Natural killer cell (primary cell): ENCODE measurements around the gene MIEN1. TPM values are rescaled to one million over a fixed set of nuclear protein-coding genes. Genes with fewer than 3 reads are reported as not detected.
"Not testable (repeated sequence)": the region's sequence is repeated elsewhere in the genome, so short reads cannot be mapped to it uniquely, and the experiment has no call there.

Experiments
- ATAC-seq, 3 donors: fragments of 150-1000 bp in 2 of 3; fragments of 200-7000 bp in 1 of 3; cut with Tn5 transposase; 1 replicate in 1 of 3; 2 replicates in 2 of 3; pipeline ENCODE4 v1.10.0; 2021; ENCODE audit warnings: mild to moderate bottlenecking in 2 of 3, moderate library complexity in 2 of 3
- DNase-seq, 2 donors: peaks; one replicate each; pipeline versions ENCODE4 v3.0.0 to v3.0.0-alpha.2; 2013 to 2021; ENCODE audit warnings: mixed read lengths in 1 of 2
- H3K27ac ChIP-seq: one replicate; pipeline ENCODE4 v1.5.1; 2013; ENCODE audit warnings: mild to moderate bottlenecking, low read length
- H3K27me3 ChIP-seq: one replicate; pipeline ENCODE4 v1.6.1; 2013; ENCODE audit warnings: low read length; ENCODE audit not compliant: control insufficient read depth, insufficient read depth
- H3K36me3 ChIP-seq: one replicate; pipeline ENCODE4 v1.6.1; 2013; ENCODE audit warnings: low read length; ENCODE audit not compliant: control insufficient read depth, insufficient read depth
- H3K4me1 ChIP-seq: one replicate; pipeline ENCODE4 v1.6.1; 2013; ENCODE audit warnings: low read length; ENCODE audit not compliant: control insufficient read depth, insufficient read depth
- H3K4me3 ChIP-seq: one replicate; pipeline ENCODE4 v1.5.1; 2013; ENCODE audit warnings: low read length
- H3K9me3 ChIP-seq: one replicate; pipeline ENCODE4 v1.6.1; 2013; ENCODE audit warnings: low read length; ENCODE audit not compliant: control insufficient read depth, insufficient read depth
- H3K27ac Mint-ChIP-seq, 2 donors: one replicate each; pipeline ENCODE4 v1.8.0; 2022; ENCODE audit warnings: mild to moderate bottlenecking in 2 of 2, mixed read lengths in 2 of 2, moderate library complexity in 1 of 2
- H3K27me3 Mint-ChIP-seq, 2 donors: one replicate each; pipeline ENCODE4 v1.8.0; 2022; ENCODE audit warnings: low read depth in 2 of 2, mixed read lengths in 2 of 2
- H3K36me3 Mint-ChIP-seq: one replicate; pipeline ENCODE4 v1.8.0; 2022; ENCODE audit warnings: mixed read lengths
- H3K4me1 Mint-ChIP-seq, 2 donors: one replicate each; pipeline ENCODE4 v1.8.0; 2022; ENCODE audit warnings: mixed read lengths in 2 of 2
- H3K4me3 Mint-ChIP-seq: one replicate; pipeline ENCODE4 v1.8.0; 2022; ENCODE audit warnings: mild to moderate bottlenecking, moderate library complexity, mixed read lengths
- H3K9me3 Mint-ChIP-seq, 2 donors: one replicate each; pipeline ENCODE4 v1.8.0; 2022; ENCODE audit warnings: mixed read lengths in 2 of 2
- CTCF ChIP-seq: fragments of 200-600 bp; IDR thresholded peaks from one replicate; pipeline ENCODE4 v1.8.0; 2022; ENCODE audit warnings: antibody characterized with exemption
- WGBS: methylation state at CpG from one replicate; pipeline ENCODE4 v1.1.7; 2013; ENCODE audit warnings: missing lambda C conversion rate; ENCODE audit not compliant: insufficient coverage; 5-methylcytosine and 5-hydroxymethylcytosine counted together
- intact Hi-C: fragments of 100-400 bp; cut with micrococcal nuclease; formaldehyde crosslinking; loops from one replicate; pipeline ENCODE4 v1.14.2; 2022
- total RNA-seq, 4 donors: library from RNA; stranded (reverse); fragments of 120-200 nt in 1 of 4; gene quantifications; one replicate each; pipeline versions ENCODE4 v1.2.3 to v1.2.4, GENCODE V29; 2013 to 2022

Gene MIEN1
- total RNA-seq, 3 donors from 2014 or later (not counting 1 experiment from before 2014, with no cell fraction given), result 48.8 to 55.2 (median 51.6) TPM

GRCh38 chr17:39765766-39766165 is 35.4 kb upstream of the MIEN1 start:
- intact Hi-C loops, result loop anchor here (2.0 to 5.0 kb wide), 2 partner anchors 19 to 557 kb away; no protein-coding TSS in a partner anchor
- H3K4me1 ChIP-seq, result peaks cover 75% of the 10 kb centered on the region
- no peaks in the 10 kb centered on the region for H3K27me3 Mint-ChIP-seq
- no peaks in the 10 kb centered on the region for H3K9me3 Mint-ChIP-seq
- peaks cover 68 to 75% of the 10 kb centered on the region in 2 donors for H3K4me1 Mint-ChIP-seq
- no peak overlapping the region for H3K4me3 ChIP-seq
- peak overlapping the region; percentile 72 for H3K27ac ChIP-seq
- H3K36me3 Mint-ChIP-seq, result peaks cover 14% of the 10 kb centered on the region
- 82% methylated on average over 18 of the region's 18 CpGs for WGBS
- H3K4me3 Mint-ChIP-seq, result peak overlapping the region; percentile 88
- H3K36me3 ChIP-seq, result peaks cover 55% of the 10 kb centered on the region
- DNase-seq (no peak), ATAC-seq (no peak)
- no peak for TF ChIP-seq CTCF
- H3K27me3 ChIP-seq, result no peaks in the 10 kb centered on the region
- H3K27ac Mint-ChIP-seq, result peak overlapping the region; percentile 94 to 98
- H3K9me3 ChIP-seq, result no peaks in the 10 kb centered on the region

- Mint-ChIP-seq H3K9me3 (no peaks in the 10 kb centered on the region), H3K36me3 (peaks cover 14% of the 10 kb centered on the region), H3K27me3 (no peaks in the 10 kb centered on the region), H3K4me3 (peak overlapping the region; percentile 88), H3K27ac (peak overlapping the region; percentile 94 to 98), H3K4me1 (peaks cover 62 to 69% of the 10 kb centered on the region in 2 donors)
- peaks cover 58% of the 10 kb centered on the region for H3K36me3 ChIP-seq
- no peaks in the 10 kb centered on the region for H3K27me3 ChIP-seq
- intact Hi-C loops, result loop anchor here (5.0 kb wide), 1 partner anchor 557 kb away; no protein-coding TSS in a partner anchor
- no CpG with 5 or more reads among the region's 3 CpGs for WGBS
- H3K27ac ChIP-seq, result peak overlapping the region; percentile 72
- no peak for TF ChIP-seq CTCF
- ATAC-seq (no peak), DNase-seq (no peak)
- H3K4me3 ChIP-seq, result no peak overlapping the region
- peaks cover 74% of the 10 kb centered on the region for H3K4me1 ChIP-seq
- no peaks in the 10 kb centered on the region for H3K9me3 ChIP-seq
Observed at GRCh38 chr17:39765175-39765574, 34.8 kb upstream of the MIEN1 start.

GRCh38 chr17:39764171-39764570 is 33.8 kb upstream of the MIEN1 start:
- H3K27ac ChIP-seq, ATAC-seq, H3K27me3 ChIP-seq, H3K27me3 Mint-ChIP-seq, H3K9me3 Mint-ChIP-seq, H3K4me3 ChIP-seq, intact Hi-C loops, DNase-seq, H3K4me3 Mint-ChIP-seq, H3K9me3 ChIP-seq: not testable (repeated sequence)
- peaks cover 74% of the 10 kb centered on the region for H3K4me1 ChIP-seq
- H3K36me3 ChIP-seq, result peaks cover 54% of the 10 kb centered on the region
- 85% methylated on average over 2 of the region's 3 CpGs for WGBS
- peak overlapping the region; percentile 94 to 98 for H3K27ac Mint-ChIP-seq
- peaks cover 14% of the 10 kb centered on the region for H3K36me3 Mint-ChIP-seq
- peaks cover 60 to 67% of the 10 kb centered on the region in 2 donors for H3K4me1 Mint-ChIP-seq

GRCh38 chr17:39763051-39763820 is 32.9 kb upstream of the MIEN1 start:
- Histone ChIP-seq H3K4me1 (peaks cover 76% of the 10 kb centered on the region), H3K27me3 (no peaks in the 10 kb centered on the region), H3K4me3 (no peak overlapping the region), H3K27ac (no peak overlapping the region), H3K36me3 (peaks cover 50% of the 10 kb centered on the region), H3K9me3 (no peaks in the 10 kb centered on the region)
- WGBS, result 95% methylated on average over 3 of the region's 5 CpGs
- peaks cover 60 to 67% of the 10 kb centered on the region in 2 donors for H3K4me1 Mint-ChIP-seq
- intact Hi-C loops, result no loop called here
- ATAC-seq (no peak), DNase-seq (no peak)
- peaks cover 14% of the 10 kb centered on the region for H3K36me3 Mint-ChIP-seq
- H3K9me3 Mint-ChIP-seq, result no peaks in the 10 kb centered on the region
- TF ChIP-seq CTCF, result no peak
- no peaks in the 10 kb centered on the region for H3K27me3 Mint-ChIP-seq
- no peak overlapping the region for H3K4me3 Mint-ChIP-seq
- H3K27ac Mint-ChIP-seq, result peak overlapping the region; percentile 54 to 94
